Activated CD4-positive, alpha-beta T cell treated with anti-CD3 and anti-CD28 coated beads, Interleukin-2, amount 50 U/mL, for 1 hour (primary cell): ENCODE results near the gene TTLL6.
"Not testable (repeated sequence)": the region's sequence is repeated elsewhere in the genome, so short reads cannot be mapped to it uniquely, and the experiment has no call there.

ENCODE experiments used
- DNase-seq: peaks from one replicate; pipeline ENCODE4 v3.0.0-alpha.2; 2020

Gene TTLL6

DNA sequence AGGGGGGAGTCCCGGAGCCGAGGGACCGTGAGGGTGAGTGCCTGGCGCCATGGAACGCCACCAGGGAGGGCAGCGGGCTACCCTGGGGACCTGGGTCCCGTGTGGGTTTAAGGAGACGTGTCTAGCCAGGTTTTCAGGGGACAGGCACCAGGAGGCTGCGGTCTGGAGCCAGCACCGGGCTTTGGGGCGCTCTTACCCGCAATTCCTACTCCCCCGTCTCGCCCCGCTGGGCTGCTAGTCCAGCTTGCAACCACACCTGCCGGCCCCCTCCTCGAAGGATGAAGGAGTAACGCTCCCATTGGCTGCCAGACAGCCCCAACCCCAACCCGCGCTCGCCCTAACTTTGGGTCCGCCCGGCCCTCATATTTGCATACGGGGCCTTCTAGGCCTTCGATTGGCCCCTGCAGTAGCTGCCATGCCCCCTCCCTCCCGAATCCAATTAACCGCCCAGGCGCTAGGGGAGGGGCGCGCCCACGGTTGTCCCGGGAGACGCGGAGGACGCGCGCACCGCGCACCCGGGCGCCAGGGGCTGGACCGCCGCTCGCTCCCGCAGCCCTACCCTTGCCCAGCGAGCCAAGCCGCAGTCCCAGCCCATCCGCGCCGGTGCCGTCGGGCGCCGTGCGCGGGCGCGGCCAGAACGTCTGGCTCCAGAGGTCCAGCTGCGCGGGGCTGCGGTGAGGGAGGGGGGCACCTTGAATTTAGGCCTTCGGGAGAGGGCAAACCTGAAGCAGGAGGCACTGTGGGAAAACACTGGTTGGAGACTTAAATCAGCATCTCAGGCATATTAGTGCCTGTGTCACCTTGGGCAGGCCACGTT is at the start of gene TTLL6:
TTLL6 (minus strand) TSS at position 456 of the 817 bp plus-strand sequence; CDS start at position 299, 157 bp downstream.
- peak; percentile 79 for DNase-seq

DNA sequence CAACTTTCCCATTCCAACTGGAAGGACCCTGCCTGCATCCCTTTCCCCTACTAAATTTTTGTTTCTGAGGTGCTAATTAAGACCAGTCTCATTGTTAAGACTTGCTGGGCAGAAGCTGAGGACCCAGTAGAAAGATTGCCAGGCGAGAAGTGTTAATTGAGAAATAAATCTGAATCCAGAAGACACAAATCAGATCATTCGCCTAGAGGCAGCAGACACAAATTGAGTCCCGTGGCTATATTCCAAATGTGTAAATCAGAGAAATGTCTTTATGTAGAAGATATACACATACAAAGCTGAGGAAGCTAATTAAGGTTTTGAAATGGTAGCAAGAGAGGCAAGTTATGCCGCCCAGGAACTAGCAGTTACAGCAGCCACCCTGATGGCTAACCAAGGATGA is 43.4 kb upstream of the TTLL6 start:
- no peak for DNase-seq

- DNase-seq = no peak
Observed at GRCh38 chr17:48860034-48860433, 43.0 kb upstream of the TTLL6 start.

GRCh38 chr17:48856122-48856821 is 39.2 kb upstream of the TTLL6 start:
- no peak for DNase-seq

DNA sequence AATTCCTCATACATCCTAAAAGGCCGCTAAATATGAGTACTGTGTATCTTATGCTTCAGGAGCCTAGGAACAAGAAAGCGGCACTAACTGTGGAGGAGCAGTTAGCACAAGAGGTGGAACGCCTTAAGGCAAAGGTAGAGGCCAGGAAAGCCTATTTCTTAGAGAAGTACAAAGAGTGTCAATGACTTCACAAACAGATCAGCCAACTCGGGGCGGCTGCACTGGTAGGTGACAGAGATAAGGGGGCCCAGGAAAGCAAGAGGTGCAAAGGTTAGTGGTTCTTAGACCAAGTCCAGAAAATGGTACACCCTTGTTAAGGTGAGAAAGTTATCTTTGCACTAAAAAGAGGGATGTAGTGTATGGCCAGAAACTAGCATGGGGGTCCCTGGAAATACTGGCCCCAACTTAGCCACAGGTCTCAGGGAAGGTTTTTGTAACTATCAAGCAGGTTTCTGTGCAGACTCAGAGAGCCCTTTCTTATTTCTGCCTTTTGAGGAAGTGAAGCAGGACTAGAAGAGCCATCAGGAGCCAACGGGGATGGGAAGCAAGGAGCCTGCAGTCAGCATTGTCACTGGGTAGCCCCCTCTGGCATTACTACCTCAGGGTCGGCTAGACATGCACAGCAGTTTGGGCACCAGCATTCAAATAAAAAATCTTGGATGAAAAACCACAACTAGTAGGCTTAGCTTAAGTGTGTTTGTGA is 37.9 kb upstream of the TTLL6 start:
- no peak for DNase-seq

DNA sequence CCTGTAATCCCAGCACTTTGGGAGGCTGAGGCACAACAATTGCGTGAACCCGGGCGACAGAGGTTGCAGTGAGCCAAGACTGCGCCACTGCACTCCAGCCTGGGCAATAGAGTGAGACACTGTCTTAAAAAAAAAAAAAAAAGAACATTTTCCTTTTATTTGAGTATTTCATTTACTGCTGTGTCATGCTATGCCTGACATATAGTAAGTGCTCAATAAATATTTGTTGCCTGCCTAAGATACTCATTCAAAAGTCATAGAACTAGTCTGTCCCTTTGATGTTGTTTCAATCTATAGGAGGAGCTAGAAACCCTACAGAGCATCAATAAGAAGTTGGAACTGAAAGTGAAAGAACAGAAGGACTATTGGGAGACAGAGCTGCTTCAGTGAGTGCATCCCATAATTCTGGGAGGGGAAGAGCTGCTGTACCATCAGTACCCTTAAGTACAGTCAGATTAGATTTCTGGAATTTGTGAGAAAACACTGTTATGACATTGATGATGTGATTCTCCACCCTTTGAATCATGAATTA is 33.8 kb upstream of the TTLL6 start:
- no peak for DNase-seq

GRCh38 chr17:48843187-48843900 is 26.3 kb upstream of the TTLL6 start:
- DNase-seq = no peak

DNA sequence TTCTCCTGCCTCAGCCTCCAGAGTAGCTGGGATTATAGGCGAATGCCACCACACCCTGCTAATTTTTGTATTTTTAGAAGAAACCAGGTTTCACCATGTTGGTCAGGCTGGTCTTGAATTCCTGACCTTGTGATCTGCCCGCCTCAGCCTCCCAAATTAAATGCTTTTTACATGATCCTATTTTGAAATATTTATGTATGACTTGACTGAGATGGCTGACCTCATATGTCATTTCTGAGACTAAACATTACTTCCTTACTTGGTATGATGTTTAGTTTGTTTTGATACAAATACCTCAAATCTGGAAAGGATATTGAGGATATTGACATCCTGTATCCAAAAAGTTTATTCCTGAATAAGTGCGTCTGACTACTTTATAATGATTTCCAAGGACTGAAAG is 25.7 kb upstream of the TTLL6 start:
- no peak for DNase-seq

DNA sequence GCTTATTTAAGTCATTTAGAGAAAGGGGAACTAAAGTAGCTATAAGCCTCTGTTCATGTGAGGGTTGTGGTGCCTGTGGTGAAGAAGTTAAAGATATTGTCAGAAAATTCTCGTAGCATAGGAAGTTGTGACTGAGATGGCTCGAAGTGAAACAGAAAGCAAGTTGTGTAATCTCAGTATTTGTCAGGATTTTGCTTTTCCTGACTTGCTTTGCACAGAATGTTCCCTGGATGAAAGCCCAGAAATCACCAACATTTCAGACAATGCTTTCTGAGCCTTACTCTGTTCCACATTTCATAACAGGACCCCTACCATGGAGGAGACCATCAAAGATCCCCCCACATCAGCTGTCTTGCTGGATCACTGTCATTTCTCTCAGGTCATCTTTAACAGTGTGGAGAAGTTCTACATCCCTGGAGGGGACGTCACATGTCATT is 24.4 kb upstream of the TTLL6 start:
- no peak for DNase-seq

GRCh38 chr17:48840441-48840840 is 23.4 kb upstream of the TTLL6 start:
- DNase-seq = no peak

- DNase-seq = not testable (repeated sequence)
Observed at GRCh38 chr17:48837458-48837857, 20.4 kb upstream of the TTLL6 start.

- no peak for DNase-seq
Observed at GRCh38 chr17:48835971-48836370, 18.9 kb upstream of the TTLL6 start.

- no peak for DNase-seq
Observed at GRCh38 chr17:48834973-48835372, 17.9 kb upstream of the TTLL6 start.

DNA sequence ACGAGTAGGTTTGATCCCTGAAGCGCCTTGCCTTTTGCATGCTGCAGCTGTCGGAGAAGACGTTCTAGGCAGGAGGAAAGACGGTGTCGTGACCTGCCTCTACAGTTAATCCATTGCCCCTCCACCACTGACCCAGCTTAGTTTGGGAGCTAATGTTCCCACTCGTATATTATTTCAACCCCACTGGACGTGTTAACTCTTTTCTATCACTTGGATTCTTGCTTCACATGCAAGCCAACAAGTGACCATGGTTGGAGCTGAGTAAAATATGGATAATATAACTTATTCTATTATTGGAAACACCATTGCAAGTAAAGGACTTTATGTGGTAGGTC is 14.5 kb upstream of the TTLL6 start:
- no peak for DNase-seq

- DNase-seq = peak; percentile 85
Observed at GRCh38 chr17:48830840-48831548, 14.0 kb upstream of the TTLL6 start, which contains the start of gene CALCOCO2. Gene CALCOCO2, plus strand, starts transcription at chr17:48831035. Its CDS starts 10,673 bp downstream, at chr17:48841708.

DNA sequence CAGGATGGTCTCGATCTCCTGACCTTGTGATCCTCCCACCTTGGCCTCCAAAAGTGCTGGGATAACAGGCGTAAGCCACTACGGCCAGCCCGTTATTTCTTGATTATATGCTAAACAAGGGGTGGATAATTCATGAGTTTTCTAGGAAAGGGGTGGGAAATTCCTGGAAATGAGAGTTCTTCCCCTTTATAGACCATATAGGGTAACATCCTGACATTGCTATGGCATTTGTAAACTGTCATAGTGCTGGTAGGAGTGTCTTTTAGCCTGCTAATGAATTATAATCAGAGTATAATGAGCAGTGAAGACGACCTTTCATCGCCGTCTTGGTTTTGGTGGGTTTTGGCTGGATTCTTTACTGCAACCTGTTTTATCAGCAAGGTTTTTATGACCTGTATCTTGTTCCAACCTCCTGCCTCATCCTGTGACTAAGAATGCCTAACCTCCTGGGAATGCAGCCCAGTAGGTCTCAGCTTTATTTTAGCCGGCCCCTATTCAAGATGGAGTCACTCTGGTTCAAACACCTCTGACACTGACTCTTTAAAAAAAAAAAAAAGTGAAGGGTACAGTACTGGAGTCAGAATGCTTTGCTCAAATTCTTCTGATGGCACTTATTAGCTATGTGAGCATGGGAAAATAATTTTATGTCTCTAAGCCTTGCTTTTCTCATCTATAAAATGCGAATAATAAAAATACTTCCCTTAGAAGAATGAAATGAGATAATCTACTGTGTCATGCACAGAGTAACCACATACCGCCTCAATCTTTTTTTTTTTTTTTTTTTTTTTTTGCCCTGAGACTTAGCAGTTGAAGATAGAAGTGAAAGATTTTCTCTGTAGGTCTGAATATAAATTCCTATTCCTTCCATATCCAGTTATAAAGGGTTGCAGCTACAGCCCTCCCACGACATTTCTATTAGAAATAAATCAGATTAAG is 8.7 kb upstream of the TTLL6 start:
- no peak for DNase-seq

DNA sequence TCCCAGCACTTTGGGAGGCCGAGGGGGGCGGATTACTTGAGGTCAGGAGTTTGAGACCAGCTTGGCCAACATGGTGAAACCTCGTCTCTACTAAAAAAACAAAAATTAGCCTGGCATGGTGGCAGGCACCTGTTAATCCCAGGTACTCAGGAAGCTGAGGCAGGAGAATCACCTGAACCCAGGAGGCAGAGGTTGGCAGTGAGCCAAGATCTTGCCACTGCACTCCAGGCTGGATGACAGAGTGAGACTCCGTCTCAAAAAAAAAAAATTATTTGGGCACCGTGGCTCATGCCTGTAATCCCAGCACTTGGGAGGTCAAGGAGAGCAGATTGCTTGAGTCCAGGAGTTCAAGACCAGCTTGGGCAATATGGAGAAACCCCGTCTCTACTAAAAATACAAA is 3.9 kb upstream of the TTLL6 start:
- not testable (repeated sequence) for DNase-seq

GRCh38 chr17:48819466-48819865 is 2.4 kb upstream of the TTLL6 start:
- no peak for DNase-seq

- DNase-seq = no peak
Observed at GRCh38 chr17:48818361-48818841, 1.4 kb upstream of the TTLL6 start.

DNA sequence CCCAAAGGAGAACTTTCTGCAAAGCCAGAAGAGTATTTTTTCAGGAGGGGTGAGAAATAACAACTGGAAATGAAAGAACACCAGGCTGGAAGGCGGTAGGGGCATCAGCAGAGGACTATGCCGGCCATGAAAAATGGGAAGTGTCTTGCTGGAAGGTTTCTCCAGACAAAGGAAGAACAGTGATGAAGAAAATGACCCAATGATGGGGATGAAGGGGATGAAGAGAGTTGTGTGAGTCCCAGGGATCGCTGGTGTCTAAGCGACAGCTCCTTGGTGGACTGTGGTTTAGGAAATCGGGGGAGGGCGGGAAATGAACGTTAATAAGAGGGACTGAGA is 623 bp downstream of the TTLL6 start:
- DNase-seq = no peak

DNA sequence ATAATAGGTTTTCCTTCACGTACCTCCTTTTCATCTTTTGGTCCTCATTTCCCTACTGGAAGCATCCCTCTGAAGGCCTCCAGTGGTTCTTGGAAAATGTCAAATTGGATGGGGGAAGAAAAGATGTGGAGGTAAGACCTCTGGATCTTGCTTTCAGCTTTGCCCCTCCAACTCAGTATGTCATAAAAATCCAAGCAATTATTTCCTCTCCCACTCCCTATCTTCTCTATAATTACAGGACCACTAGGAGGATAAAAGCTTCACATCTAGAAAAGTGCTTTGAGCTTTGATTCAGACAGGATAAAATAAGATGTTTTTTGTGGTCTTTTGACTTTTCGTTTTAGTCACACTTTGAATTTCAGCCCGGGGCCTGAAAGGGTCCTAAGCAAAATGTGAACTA is 1.7 kb downstream of the TTLL6 start:
- DNase-seq = no peak
